ENCODE results near the gene MPG. TPM values are rescaled to one million over a fixed set of nuclear protein-coding genes. Genes with fewer than 3 reads are reported as not detected.

MPG gene
- total RNA-seq, 1 experiment from 2014 or later: 32.6 TPM

DNA sequence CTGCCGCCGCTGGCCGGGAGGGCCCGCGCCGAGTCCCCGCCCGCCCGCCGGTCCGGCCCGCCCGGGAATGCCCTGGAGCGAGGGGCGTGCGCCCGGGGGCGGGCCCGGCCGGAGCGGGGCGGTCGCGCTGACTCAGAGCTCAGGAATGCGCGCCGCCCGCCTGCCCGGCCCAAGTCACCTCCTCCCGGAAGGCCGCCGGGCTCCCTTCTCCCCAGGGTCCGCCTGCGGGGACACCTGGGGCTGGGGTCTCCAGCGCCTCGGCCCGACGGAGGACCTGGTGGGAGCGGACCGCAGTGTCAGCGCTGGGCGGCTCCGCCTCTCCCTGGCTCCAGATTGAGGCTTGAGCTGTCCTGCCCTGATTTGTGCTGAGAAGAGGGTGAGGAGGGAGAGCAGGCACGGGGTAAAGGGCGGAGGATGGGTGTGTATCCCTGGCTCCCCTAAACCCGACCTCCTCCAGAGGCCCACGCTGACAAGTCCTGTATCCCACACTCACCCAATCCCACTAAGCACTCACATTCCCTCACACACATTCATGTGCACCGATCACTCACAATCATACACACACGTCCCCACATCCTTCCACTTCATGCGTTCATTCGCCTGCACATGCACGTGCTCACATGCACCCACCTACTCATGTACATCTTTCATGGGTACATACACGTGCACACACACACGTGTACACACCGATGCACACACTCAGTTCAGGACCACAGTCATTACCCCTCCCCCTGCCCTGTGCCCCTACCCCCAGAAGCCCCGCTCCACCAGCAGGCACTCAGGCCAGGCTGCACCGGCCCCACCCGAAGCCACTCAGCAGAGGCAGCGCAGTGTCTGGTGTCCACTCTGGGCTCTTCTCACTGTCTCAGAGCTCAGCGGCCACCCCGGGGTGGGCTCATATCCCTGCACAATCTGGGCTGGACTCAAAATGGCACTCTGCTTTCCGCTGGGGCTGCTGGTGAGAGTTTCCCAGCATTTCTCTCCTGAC lies 5.2 kb upstream of the MPG start, which contains the start of gene RHBDF1 (continued):
- TF ChIP-seq YY1 (IDR thresholded peaks at IDR 0.05; ENCODE audit: extremely low read depth, insufficient replicate concordance, low read depth, low read length): no peak
- TF ChIP-seq EZH2 (IDR thresholded peaks at IDR 0.05): no peak
- TF ChIP-seq SRF (IDR thresholded peaks at IDR 0.05; ENCODE audit: low read depth): no peak
- TF ChIP-seq CBX3 (IDR thresholded peaks at IDR 0.05; ENCODE audit: low read depth): no peak
- no peak for TF ChIP-seq ELF1 (IDR thresholded peaks at IDR 0.05; ENCODE audit: borderline replicate concordance, low read depth)
- TF ChIP-seq ZBTB33 (IDR thresholded peaks at IDR 0.05; ENCODE audit: extremely low read depth, insufficient replicate concordance, low read length): no peak

- BruUV-seq (replicated peaks): no TSS peak
- CTCF ChIA-PET: interaction anchor here (0.6 kb wide), 1 partner anchor 114 kb away, joined by 5 read pairs; no protein-coding TSS in a partner anchor
These were observed 3.8 kb upstream of the MPG start for GRCh38 chr16:74051-74746.

More at GRCh38 chr16:74051-74746, 3.8 kb upstream of the MPG start:
- RAD21 ChIA-PET (ENCODE audit: low non-redundant PET in 1 of 2, low total read pairs in 2 of 2, uncharacterized antibody in 2 of 2, unreplicated experiment in 2 of 2): no interaction called here
- Histone ChIP-seq H3K9ac (ENCODE audit: low read length) (no peak overlapping the region), H3K27ac (ENCODE audit: low read depth, low read length) (no peak overlapping the region), H3K4me2 (ENCODE audit: low read length) (no peak overlapping the region), H3K27me3 (ENCODE audit: insufficient read depth, low read length) (no peaks in the 10 kb centered on the region), H4K20me1 (ENCODE audit: insufficient read depth) (no peaks in the 10 kb centered on the region), H3K36me3 (ENCODE audit: control insufficient read depth in 1 of 2, insufficient read depth in 2 of 2, low read length in 2 of 2) (no peaks in the 10 kb centered on the region), H3K9me2 (ENCODE audit: insufficient read depth) (no peaks in the 10 kb centered on the region), H3K4me3 (replicated peaks in 1 of 2; ENCODE audit: low read depth in 1 of 2, low read length in 2 of 2) (no peak overlapping the region), H2AFZ (ENCODE audit: low read depth, low read length, poor library complexity, severe bottlenecking) (no peak overlapping the region), H3K9me3 (ENCODE audit: control insufficient read depth in 1 of 2, insufficient read depth in 1 of 2, low read depth in 1 of 2, low read length in 2 of 2) (no peaks in the 10 kb centered on the region), H3K79me2 (ENCODE audit: insufficient read depth, low read length) (0 out of 2 replicates have a peak, but pooled peaks cover 4% of the 10 kb centered on the region), H3K4me1 (ENCODE audit: control insufficient read depth in 1 of 2, insufficient read depth in 2 of 2, low read length in 2 of 2) (peaks cover 31 to 50% of the 10 kb centered on the region in 2 experiments)
- no peak for DNase-seq (ENCODE audit: low read depth, low spot score)
- TF ChIP-seq SIN3A (IDR thresholded peaks at IDR 0.05; ENCODE audit: low read depth): no peak
- TF ChIP-seq, protein P1, sequence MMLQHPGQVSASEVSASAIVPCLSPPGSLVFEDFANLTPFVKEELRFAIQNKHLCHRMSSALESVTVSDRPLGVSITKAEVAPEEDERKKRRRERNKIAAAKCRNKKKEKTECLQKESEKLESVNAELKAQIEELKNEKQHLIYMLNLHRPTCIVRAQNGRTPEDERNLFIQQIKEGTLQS (IDR thresholded peaks at IDR 0.05): no peak
- POLR2A ChIA-PET: no interaction called here
- no peak for ATAC-seq
- intact Hi-C loops (cut with micrococcal nuclease): no loop called here
